Activated CD4-positive, alpha-beta T cell treated with anti-CD3 and anti-CD28 coated beads for 4 hours (primary cell): ENCODE measurements around the gene PHF24.
"Not testable (repeated sequence)": the region's sequence is repeated elsewhere in the genome, so short reads cannot be mapped to it uniquely, and the experiment has no call there.

Source experiments
- DNase-seq, 2 donors: peaks; one replicate each; pipeline ENCODE4 v3.0.0-alpha.2; 2020

Gene PHF24

DNA sequence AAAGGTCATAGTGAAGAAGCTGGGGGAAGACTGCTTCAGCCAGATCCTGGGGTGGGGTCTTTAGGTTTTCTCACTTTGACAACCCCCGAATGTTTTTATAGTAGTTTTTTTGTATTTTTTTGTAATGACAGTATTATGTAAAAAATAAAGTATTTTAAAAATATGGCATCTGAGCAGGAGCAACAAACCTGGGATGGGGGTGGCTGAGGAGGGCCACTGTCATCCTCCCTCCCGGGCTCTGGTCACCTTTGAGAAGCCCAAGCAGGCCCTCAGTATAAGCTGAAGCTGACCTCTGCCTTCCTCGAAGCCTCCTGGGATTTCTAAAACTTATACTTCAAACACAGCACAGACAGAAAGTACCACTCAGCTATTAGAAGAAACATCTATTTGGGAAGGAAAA is 40.2 kb downstream of the PHF24 start:
- no peak for DNase-seq

DNA sequence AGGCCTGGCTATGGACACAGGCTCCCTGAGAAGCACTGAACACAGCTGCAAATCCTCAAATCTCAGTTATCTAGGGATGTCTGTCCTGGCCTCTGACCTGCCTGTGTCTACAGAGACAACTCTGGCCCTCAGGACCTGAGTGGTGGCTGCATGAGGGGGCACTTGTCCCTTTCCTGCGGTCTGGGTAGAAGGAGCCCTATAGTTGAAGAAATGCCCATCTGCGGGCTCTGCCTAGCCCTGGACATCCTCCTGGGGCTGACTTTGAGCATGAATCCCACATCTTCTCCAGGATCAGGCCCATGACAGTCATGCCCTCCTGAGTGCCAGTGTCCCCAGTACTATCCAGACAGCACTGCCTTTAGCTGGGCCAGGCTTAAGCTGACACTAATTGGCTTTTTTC is 41.5 kb downstream of the PHF24 start:
- no peak for DNase-seq

DNA sequence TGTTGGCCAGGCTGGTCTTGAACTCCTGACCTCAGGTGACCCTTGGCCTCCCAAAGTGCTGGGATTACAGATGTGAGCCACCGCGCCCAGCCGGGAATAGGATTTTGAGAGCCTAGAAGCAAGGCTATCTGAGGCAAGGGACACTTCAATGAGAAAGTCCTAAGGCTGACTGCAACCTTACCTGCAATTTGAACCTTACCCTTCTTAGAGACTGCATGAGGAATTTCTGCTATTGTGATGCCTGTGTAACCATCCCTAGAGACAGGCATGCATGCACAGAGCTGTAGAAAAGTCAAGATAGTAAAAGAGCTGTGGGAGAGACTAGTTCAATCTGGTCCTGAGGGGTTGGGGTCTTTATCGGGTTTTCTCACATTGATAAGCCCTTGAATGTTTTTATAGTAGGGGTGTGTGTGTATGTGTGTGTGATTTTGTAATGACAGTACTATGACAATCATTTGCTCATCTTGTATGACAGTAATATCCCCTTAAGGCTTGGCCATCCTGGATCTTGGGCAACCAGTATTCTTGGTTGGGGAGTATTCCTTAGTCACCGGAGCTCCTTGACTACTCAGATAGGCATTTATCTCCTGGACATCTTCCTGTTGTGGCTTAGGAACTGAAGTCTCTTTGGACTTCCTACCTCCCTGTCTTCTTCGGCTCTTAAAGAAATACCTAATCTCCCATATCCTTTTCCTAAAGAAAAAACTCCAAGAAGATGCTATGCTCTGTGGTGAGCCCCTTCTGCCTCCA is 42.6 kb downstream of the PHF24 start:
- DNase-seq, result no peak

DNA sequence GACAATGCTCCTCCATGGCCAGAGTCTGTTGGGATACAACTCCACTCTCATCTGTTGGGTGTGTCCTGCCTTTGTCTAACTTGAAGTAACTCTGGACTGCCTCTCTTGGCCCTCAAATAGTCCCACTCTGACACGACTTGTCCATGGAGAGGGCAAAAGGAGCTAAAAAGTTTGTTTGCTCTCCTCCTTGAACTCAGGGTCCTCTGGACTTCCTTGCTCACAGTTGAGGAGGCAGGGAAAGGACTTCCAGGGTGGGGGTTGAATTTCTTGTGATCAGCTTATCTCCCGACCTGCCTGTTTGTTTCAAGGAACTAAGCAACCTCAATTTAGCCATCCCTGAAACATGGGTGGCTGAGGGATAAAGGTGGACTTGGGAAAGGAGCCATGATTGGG is 43.2 kb downstream of the PHF24 start:
- no peak for DNase-seq

DNA sequence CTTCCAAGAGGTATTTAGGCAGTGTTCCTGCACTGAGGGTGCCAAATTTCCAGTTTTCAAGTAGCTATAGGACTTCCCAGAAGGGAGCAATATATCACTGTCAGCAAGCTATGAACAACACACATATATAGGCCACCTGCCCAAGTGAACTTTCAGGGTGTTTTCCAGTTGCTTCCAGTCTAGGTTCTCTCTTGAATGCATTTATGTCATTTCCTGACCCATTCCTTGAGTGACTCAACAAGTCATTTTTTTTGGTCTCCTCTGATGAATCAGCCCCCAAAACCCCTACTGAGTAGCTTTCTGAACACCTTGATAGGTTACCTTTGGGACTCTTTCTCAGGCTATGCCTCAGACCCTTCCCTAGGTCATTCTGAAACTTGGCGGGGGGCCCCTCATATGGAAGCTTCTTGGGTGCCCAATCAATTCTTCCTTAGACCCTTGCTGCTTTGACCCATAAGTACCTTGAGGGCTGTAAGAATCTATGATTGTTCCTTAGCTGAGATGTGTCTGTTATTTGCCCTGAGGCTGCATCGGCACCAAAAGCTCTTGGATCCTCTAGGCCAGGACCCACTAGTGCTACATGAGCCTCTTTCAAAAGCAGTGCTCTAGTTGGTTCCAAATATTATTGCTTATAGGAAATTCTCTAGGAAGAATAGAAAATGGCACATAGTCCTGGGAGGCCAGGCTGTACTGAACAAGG is 43.9 kb downstream of the PHF24 start:
- no peak for DNase-seq

DNA sequence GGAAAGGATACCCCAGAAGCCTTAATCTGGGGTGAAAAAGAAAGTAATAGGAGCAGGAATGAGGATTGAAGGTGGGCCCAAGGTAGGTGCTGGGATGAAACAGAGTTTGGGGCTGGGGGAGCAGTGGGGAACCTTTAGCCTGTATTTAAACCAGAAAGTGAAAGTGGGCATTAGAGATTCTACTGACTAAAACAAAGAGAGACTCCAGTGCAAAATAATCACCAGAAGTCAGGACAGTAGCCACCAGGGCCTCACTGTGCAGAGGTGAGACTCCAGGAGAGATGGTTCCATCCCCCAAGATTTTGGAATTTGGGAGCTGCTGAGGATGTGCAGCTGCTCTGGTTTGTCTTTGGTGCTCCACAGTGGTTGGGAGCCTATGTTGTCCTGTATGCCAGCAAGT is 44.5 kb downstream of the PHF24 start:
- DNase-seq, result no peak

DNA sequence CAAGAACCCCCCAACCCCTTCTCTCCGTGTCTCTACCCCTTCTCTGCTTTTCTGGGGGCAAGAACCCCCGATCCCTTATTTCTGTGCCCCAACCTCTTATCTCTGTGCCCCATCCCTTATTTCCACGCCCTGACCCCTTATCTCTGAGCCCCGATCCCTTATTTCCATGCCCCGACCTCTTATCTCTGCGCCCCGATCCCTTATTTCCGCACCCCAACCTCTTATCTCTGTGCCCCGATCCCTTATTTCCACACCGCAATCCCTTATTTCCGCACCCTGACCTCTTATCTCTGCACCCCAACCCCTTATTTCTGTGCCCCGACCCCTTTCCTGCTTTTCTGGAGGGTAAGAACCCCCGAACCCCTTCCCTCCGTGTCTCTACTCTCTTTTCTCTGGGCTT is 46.2 kb downstream of the PHF24 start:
- DNase-seq, result not testable (repeated sequence)

DNA sequence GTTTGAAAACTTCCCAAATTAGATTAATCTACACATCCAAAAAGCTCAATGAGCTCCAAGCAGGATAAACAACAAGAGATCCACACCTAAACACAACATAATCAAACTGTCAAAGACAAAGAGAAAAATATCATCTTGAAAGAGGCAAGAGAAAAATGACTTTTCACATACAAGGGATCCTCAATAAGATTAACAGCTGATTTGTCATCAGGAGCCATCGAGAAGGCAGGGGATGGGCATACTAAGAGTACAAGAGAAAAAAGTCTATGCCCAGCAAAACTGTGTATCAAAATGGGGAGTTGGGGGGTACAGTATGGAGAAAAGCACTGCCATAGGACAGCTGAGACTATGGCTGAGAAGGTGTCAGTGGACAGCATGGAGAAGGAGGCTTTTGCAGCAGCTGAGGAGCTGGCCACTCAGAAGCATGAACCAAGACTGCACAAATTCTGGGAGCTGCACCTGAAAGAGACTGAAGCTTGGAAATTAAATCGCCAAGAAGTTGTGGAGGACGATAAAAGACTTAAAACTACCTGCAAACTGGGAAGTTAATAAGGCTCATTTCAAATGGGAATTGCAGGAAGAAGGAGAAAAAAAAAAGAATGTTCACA is 52.4 kb downstream of the PHF24 start:
- DNase-seq, result no peak

DNA sequence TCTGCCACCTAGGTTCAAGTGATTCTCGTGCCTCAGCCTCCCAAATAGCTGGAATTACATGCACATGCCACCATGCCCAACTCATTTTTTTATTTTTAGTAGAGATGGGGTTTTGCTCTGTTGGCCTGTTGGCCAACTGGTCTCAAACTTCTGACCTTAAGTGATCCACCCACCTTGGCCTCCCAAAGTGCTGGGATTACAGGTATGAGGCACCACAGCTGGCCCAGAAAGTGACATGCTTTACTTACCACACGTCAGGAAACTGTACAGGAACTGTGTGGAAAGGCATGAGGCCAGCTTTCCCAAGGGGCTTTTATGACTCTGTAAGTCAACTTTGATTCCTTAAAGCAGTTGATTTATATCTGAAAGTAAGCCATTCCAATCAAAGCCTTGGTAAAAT is 56.4 kb downstream of the PHF24 start:
- no peak for DNase-seq

DNA sequence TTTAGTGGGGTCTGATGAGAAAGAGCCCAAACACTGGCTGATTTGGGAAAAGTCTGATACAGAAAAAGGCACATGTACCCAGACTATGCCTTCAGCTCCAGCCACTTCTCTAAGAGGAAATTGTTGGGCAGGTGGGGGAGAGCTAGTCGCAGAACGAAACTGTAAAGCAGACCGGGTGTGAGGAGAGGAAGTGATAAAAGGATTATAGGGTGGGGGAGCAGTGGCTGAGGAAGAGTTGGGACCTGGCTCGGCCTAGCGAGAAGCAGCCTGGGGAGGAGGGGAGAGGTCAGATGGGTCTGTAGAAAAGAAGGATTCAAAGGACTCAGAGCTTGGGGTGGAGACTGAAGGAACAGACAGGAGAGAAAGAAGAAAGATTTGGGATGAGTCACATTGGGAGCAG is 65.4 kb downstream of the PHF24 start:
- not testable (repeated sequence) for DNase-seq

DNA sequence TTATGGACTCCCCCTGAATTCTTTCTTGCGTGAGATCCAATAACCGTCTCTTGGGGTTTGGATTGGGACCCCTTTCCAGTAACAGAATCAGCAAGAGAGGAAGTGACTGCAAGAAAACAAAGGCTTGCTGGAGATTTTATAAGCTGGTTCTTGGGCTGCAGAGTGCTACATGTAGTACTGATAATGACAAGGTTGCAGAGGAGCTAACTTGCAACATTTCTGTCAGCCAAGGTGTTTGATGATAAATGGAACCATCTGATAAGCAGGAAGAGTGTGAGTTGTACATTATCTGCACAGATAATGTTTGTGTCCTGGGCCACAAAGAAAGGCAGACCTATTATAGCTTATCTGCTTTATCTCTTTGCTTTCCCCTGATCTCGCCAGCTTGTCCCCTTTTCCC is 68.6 kb downstream of the PHF24 start:
- DNase-seq, result no peak

DNA sequence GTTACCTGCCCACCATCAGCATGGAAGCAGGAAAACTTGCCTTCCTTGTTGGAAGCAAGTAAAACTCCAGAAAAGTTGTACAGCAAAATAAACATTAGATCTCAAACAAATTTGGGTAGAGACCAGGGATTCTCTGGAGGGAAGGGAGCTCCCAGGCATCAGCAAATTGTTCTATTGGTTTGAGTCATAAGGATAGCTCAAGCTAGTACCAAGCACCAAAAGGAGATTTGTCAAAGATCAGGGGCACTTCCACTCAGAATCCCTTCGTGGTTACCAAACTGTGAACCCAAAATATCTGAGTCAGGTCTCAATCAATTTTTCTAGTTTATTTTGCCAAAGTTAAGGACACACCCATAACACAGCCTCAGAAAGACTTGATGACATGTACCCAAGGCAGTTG is 69.3 kb downstream of the PHF24 start:
- DNase-seq, result no peak

DNA sequence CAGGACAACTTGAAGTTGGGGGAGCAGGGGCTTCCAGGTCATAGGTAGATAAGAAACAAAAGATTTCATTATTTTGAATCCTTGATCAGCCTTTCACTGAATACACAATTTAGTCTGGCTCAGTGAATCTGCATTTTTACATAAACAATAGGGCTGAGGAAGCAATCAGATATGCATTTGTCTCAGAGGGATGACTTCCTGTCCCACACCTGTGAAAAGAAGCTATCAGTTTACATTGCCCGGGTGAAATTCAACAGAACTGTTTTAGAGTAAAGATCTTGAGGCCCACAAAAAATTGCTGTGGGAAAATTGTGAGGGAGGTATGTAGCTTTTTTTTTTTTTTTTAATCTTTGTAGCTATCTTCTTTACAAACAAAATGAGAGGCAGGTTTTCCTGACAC is 69.8 kb downstream of the PHF24 start:
- DNase-seq, result no peak

DNA sequence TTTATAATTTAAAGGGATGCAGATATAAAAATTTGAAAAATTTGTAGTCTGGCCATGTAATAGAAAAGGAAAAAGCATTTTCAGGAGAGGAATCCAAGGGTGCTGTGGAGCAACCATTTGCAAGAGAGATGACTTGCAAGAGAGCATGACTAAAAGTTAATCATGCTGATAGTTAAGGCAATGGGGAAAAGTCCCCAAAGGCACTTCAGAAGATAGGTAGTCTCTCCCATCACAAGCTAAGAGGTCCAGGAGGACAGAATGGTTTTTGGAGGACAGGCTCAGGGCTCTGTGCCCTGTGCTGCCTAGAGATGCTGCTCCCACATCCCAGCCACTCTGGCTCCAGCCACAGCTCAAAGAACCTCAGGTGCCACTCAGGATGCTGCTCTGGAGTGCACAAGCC is 70.3 kb downstream of the PHF24 start:
- no peak for DNase-seq

DNA sequence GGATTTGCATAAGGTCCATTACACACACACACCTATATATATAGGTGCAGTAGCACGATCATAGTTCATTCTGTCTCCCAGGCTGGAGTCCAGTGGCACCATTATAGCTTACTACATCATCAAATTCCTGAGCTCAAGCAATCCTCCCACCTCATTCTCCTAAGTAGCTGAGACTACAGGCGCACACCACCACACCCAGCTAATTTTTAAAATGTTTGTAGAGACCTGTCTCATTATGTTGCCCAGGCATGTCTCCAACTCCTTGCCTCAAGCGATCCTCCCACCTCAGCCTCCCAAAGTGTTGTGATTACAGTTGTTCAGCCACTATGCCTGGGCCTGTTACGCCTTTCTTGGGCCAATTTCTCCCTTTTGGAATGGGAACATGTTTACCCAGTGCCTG is 71.2 kb downstream of the PHF24 start:
- no peak for DNase-seq

DNA sequence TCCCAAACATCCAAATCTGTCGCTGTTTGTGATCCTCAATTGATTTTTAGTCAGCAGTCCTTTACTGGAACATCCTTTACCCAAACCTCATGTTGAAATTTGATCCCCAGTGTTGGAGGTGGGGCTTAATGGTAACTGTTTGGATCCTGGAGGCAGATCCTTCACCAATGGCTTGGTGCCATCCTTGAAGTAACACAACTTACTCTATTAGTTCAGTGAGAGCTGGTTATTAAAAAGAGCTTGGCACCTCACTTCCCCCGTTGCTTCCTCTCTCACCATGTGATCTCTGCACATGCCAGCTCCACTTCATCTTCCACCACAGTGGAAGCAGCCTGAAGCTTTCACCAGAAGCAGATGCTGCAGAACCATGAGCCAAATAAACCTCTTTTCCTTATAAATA is 71.8 kb downstream of the PHF24 start:
- no peak for DNase-seq
